Neural cell (in vitro differentiated cells): ENCODE measurements around the gene CRB3. TPM values are rescaled to one million over a fixed set of nuclear protein-coding genes. Genes with fewer than 3 reads are reported as not detected.

ENCODE experiments used
- H2AFZ ChIP-seq: fragments of 200-600, 300-800 bp; sonication (generic), shearing (Covaris generic); 2 replicates; pipeline ENCODE4 v1.6.0; 2014; ENCODE audit warnings: low read depth, mild to moderate bottlenecking, antibody characterized with exemption, low read length, moderate library complexity
- H3F3A ChIP-seq: fragments of 200-600 bp; shearing (Covaris generic); 2 replicates; pipeline ENCODE4 v1.6.1; 2016; ENCODE audit warnings: mild to moderate bottlenecking, moderate library complexity, mixed read lengths, antibody characterized with exemption, low read length; ENCODE audit not compliant: insufficient read depth, poor library complexity, severe bottlenecking
- H3K27ac ChIP-seq: fragments of 200-600, 300-800 bp; sonication (generic), shearing (Covaris generic); 2 replicates; pipeline ENCODE4 v1.5.1; 2014; ENCODE audit warnings: mild to moderate bottlenecking, low read length, moderate library complexity
- H3K27me3 ChIP-seq: fragments of 300-800, 200-600 bp; sonication (generic), shearing (Covaris generic); 2 replicates; pipeline ENCODE4 v1.6.0; 2014; ENCODE audit warnings: mild to moderate bottlenecking, low read depth, low read length, moderate library complexity; ENCODE audit not compliant: insufficient read depth
- H3K36me3 ChIP-seq: fragments of 300-800, 200-600 bp; sonication (generic), shearing (Covaris generic); 2 replicates; pipeline ENCODE4 v1.5.1; 2014; ENCODE audit warnings: mild to moderate bottlenecking, antibody characterized with exemption, low read length, moderate library complexity; ENCODE audit not compliant: insufficient read depth
- H3K4me2 ChIP-seq: fragments of 300-800, 200-600 bp; sonication (generic), shearing (Covaris generic); 2 replicates; pipeline ENCODE4 v1.6.0; 2014; ENCODE audit warnings: mild to moderate bottlenecking, low read length
- H3K4me3 ChIP-seq: fragments of 300-800, 200-600 bp; sonication (generic), shearing (Covaris generic); 2 replicates; pipeline ENCODE4 v1.5.1; 2014; ENCODE audit warnings: mild to moderate bottlenecking, low read length, moderate library complexity
- H3K79me2 ChIP-seq: fragments of 200-600 bp; shearing (Covaris generic); replicated peaks from 2 replicates; pipeline ENCODE4 v1.6.0; 2014; ENCODE audit warnings: mild to moderate bottlenecking, low read length, moderate library complexity; ENCODE audit not compliant: insufficient read depth
- H3K9ac ChIP-seq: fragments of 300-800, 200-600 bp; sonication (generic), shearing (Covaris generic); 2 replicates; pipeline ENCODE4 v1.6.1; 2016; ENCODE audit warnings: mild to moderate bottlenecking, low read length, mixed read lengths
- H3K9me2 ChIP-seq: fragments of 200-600 bp; shearing (Covaris generic); 2 replicates; pipeline ENCODE4 v1.6.1; 2016; ENCODE audit warnings: mild to moderate bottlenecking, low read length, mixed read lengths; ENCODE audit not compliant: insufficient read depth
- H3K9me3 ChIP-seq: fragments of 200-600, 300-800 bp; sonication (generic), shearing (Covaris generic); 2 replicates; pipeline ENCODE4 v1.6.1; 2016; ENCODE audit warnings: mild to moderate bottlenecking, mixed run types, low read length, moderate library complexity, mixed read lengths
- H4K20me1 ChIP-seq: fragments of 200-600 bp; shearing (Covaris generic); 2 replicates; pipeline ENCODE4 v1.6.1; 2016; ENCODE audit warnings: mild to moderate bottlenecking, mixed run types; ENCODE audit not compliant: insufficient read depth
- EP300 ChIP-seq: fragments of 450-650 bp; conservative IDR thresholded peaks from 2 replicates; pipeline ENCODE4 v1.6.1; 2014; ENCODE audit warnings: antibody characterized with exemption, mild to moderate bottlenecking, moderate library complexity; ENCODE audit not compliant: poor library complexity, severe bottlenecking
- EZH2 ChIP-seq: fragments of 200-600, 300-800 bp; shearing (Covaris generic), sonication (generic); IDR thresholded peaks from 2 replicates; pipeline ENCODE4 v1.6.1; 2014; ENCODE audit warnings: antibody characterized with exemption, low read length, borderline replicate concordance, mild to moderate bottlenecking; ENCODE audit not compliant: insufficient read depth, poor library complexity, severe bottlenecking
- MXI1 ChIP-seq: fragments of 450-650 bp; conservative IDR thresholded peaks from 2 replicates; pipeline ENCODE4 v1.6.1; 2014; ENCODE audit warnings: antibody characterized with exemption, mild to moderate bottlenecking; ENCODE audit not compliant: poor library complexity, severe bottlenecking
- POLR2AphosphoS5 ChIP-seq: IDR thresholded peaks from 2 replicates; pipeline ENCODE4 v1.6.1; 2012
- RAD21 ChIP-seq: fragments of 450-650 bp; conservative IDR thresholded peaks from 2 replicates; pipeline ENCODE4 v1.6.1; 2014; ENCODE audit warnings: antibody characterized with exemption, mild to moderate bottlenecking, moderate library complexity
- SMC3 ChIP-seq: fragments of 450-650 bp; conservative IDR thresholded peaks from 2 replicates; pipeline ENCODE4 v1.6.1; 2014; ENCODE audit warnings: antibody characterized with exemption, mild to moderate bottlenecking, moderate library complexity; ENCODE audit not compliant: poor library complexity
- TAF1 ChIP-seq: IDR thresholded peaks from 2 replicates; pipeline ENCODE4 v1.6.1; 2012; ENCODE audit warnings: low read depth
- polyA plus RNA-seq: library from polyadenylated mRNA; depleted of rRNA; stranded (reverse); fragments of >200 nt; gene quantifications from 2 replicates; pipeline ENCODE4 v1.2.3, GENCODE V29; 2014
- TF ChIP-seq, protein P1 (sequence below): IDR thresholded peaks from 2 replicates; pipeline ENCODE4 v1.6.1; 2012; ENCODE audit warnings: borderline replicate concordance
- TF ChIP-seq, protein P2 (sequence below): fragments of 450-650 bp; IDR thresholded peaks from 2 replicates; pipeline ENCODE4 v1.5.1; 2014; ENCODE audit warnings: antibody characterized with exemption, mild to moderate bottlenecking, moderate library complexity; ENCODE audit not compliant: poor library complexity, severe bottlenecking

The CRB3 gene
- polyA plus RNA-seq, 1 donor from 2014 or later, result 0.43 TPM

- Histone ChIP-seq H3K36me3 (no peaks in the 10 kb centered on the region), H3K9me3 (no peaks in the 10 kb centered on the region), H3K9ac (no peak overlapping the region), H2AFZ (no peak overlapping the region), H3K9me2 (no peaks in the 10 kb centered on the region), H4K20me1 (no peaks in the 10 kb centered on the region), H3K27me3 (no peaks in the 10 kb centered on the region), H3K27ac (no peak overlapping the region), H3K79me2 (no peaks in the 10 kb centered on the region), H3K4me2 (no peak overlapping the region), H3K4me3 (no peak overlapping the region), H3F3A (no peaks in the 10 kb centered on the region)
- TF ChIP-seq EP300 (no peak), RAD21 (no peak), MXI1 (no peak), POLR2AphosphoS5 (no peak), TAF1 (no peak), EZH2 (no peak), SMC3 (no peak)
- TF ChIP-seq, protein P1, sequence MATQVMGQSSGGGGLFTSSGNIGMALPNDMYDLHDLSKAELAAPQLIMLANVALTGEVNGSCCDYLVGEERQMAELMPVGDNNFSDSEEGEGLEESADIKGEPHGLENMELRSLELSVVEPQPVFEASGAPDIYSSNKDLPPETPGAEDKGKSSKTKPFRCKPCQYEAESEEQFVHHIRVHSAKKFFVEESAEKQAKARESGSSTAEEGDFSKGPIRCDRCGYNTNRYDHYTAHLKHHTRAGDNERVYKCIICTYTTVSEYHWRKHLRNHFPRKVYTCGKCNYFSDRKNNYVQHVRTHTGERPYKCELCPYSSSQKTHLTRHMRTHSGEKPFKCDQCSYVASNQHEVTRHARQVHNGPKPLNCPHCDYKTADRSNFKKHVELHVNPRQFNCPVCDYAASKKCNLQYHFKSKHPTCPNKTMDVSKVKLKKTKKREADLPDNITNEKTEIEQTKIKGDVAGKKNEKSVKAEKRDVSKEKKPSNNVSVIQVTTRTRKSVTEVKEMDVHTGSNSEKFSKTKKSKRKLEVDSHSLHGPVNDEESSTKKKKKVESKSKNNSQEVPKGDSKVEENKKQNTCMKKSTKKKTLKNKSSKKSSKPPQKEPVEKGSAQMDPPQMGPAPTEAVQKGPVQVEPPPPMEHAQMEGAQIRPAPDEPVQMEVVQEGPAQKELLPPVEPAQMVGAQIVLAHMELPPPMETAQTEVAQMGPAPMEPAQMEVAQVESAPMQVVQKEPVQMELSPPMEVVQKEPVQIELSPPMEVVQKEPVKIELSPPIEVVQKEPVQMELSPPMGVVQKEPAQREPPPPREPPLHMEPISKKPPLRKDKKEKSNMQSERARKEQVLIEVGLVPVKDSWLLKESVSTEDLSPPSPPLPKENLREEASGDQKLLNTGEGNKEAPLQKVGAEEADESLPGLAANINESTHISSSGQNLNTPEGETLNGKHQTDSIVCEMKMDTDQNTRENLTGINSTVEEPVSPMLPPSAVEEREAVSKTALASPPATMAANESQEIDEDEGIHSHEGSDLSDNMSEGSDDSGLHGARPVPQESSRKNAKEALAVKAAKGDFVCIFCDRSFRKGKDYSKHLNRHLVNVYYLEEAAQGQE, result no peak
- TF ChIP-seq, protein P2, sequence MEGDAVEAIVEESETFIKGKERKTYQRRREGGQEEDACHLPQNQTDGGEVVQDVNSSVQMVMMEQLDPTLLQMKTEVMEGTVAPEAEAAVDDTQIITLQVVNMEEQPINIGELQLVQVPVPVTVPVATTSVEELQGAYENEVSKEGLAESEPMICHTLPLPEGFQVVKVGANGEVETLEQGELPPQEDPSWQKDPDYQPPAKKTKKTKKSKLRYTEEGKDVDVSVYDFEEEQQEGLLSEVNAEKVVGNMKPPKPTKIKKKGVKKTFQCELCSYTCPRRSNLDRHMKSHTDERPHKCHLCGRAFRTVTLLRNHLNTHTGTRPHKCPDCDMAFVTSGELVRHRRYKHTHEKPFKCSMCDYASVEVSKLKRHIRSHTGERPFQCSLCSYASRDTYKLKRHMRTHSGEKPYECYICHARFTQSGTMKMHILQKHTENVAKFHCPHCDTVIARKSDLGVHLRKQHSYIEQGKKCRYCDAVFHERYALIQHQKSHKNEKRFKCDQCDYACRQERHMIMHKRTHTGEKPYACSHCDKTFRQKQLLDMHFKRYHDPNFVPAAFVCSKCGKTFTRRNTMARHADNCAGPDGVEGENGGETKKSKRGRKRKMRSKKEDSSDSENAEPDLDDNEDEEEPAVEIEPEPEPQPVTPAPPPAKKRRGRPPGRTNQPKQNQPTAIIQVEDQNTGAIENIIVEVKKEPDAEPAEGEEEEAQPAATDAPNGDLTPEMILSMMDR, result no peak
These were observed 30.5 kb downstream of the CRB3 start for GRCh38 chr19:6494438-6495036.

DNA sequence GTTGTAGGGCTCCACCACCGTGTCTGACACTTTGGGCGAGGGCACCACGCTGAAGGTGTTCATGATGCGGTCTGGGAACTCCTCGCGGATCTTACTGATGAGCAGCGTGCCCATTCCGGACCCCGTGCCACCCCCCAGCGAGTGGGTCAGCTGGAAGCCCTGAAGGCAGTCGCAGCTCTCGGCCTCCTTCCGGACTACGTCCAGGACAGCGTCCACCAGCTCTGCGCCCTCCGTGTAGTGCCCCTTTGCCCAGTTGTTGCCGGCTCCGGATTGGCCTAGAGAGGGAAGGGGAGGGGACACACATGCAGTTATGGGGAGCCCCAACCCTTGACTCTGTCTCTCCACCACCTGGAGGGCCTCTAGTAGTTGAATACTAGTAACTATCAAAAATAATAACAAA lies 31.9 kb downstream of the CRB3 start:
- Histone ChIP-seq H4K20me1 (no peaks in the 10 kb centered on the region), H3F3A (no peaks in the 10 kb centered on the region), H3K36me3 (no peaks in the 10 kb centered on the region), H3K27ac (no peak overlapping the region), H3K4me3 (no peak overlapping the region), H3K9ac (no peak overlapping the region), H2AFZ (no peak overlapping the region), H3K27me3 (no peaks in the 10 kb centered on the region), H3K4me2 (no peak overlapping the region), H3K79me2 (peaks cover under 1% of the 10 kb centered on the region), H3K9me2 (no peaks in the 10 kb centered on the region), H3K9me3 (no peaks in the 10 kb centered on the region)
- TF ChIP-seq EP300 (no peak), EZH2 (no peak), MXI1 (no peak), POLR2AphosphoS5 (no peak), RAD21 (no peak), TAF1 (no peak), SMC3 (no peak)
- TF ChIP-seq, protein P2, result no peak
- TF ChIP-seq, protein P1, result no peak
